GM18505 (cell line): Measurements from ENCODE around the gene DOCK7.

ENCODE experiments used
- ATAC-seq: cut with Tn5 transposase; IDR thresholded peaks from one replicate; pipeline ENCODE4 v1.9.1; 2021; ENCODE audit not compliant: unreplicated experiment
- POLR2A ChIP-seq: IDR thresholded peaks from 4 replicates; pipeline ENCODE4 v1.6.1; 2011; ENCODE audit warnings: borderline replicate concordance; ENCODE audit not compliant: insufficient read depth, insufficient read length; ENCODE audit errors: extremely low read depth

DOCK7 gene

GRCh38 chr1:62467092-62467491 is 221.1 kb downstream of the DOCK7 start:
- no peak for ATAC-seq
- TF ChIP-seq POLR2A: no peak

GRCh38 chr1:62462370-62462769 is 225.8 kb downstream of the DOCK7 start:
- no peak for ATAC-seq
- no peak for TF ChIP-seq POLR2A

- ATAC-seq: no peak
Measured at GRCh38 chr1:62457955-62458354, 230.2 kb downstream of the DOCK7 start.

GRCh38 chr1:62452951-62453350 is 235.2 kb downstream of the DOCK7 start:
- TF ChIP-seq POLR2A: no peak
- no peak for ATAC-seq

More at GRCh38 chr1:62457955-62458354, 230.2 kb downstream of the DOCK7 start:
- no peak for TF ChIP-seq POLR2A

GRCh38 chr1:62450301-62450700 is 237.9 kb downstream of the DOCK7 start:
- TF ChIP-seq POLR2A: no peak
- ATAC-seq: no peak

GRCh38 chr1:62448221-62448933 is 239.8 kb downstream of the DOCK7 start:
- TF ChIP-seq POLR2A: no peak
- ATAC-seq: no peak

GRCh38 chr1:62444701-62445100 is 243.5 kb downstream of the DOCK7 start:
- ATAC-seq: no peak

GRCh38 chr1:62439652-62440371 is 248.4 kb downstream of the DOCK7 start:
- ATAC-seq: no peak
- TF ChIP-seq POLR2A: no peak

More at GRCh38 chr1:62444701-62445100, 243.5 kb downstream of the DOCK7 start:
- TF ChIP-seq POLR2A: no peak

- TF ChIP-seq POLR2A: no peak
- ATAC-seq: no peak
Measured at GRCh38 chr1:62438163-62438562, 250.0 kb downstream of the DOCK7 start.

- TF ChIP-seq POLR2A: no peak
- peak; percentile 2 for ATAC-seq
Measured at GRCh38 chr1:62437273-62437940, 250.8 kb downstream of the DOCK7 start.

GRCh38 chr1:62436466-62437272 is 251.5 kb downstream of the DOCK7 start, which contains the start of gene USP1:
USP1 (plus strand) TSS chr1:62437049; CDS start chr1:62439868, 2,819 bp downstream.
- peak; percentile 66 for ATAC-seq
- TF ChIP-seq POLR2A: peak; percentile 84

- peak; percentile 94 for TF ChIP-seq POLR2A
Measured at GRCh38 chr1:62436039-62436465, 252.1 kb downstream of the DOCK7 start.

More at GRCh38 chr1:62436039-62436465, 252.1 kb downstream of the DOCK7 start:
- ATAC-seq: peak; percentile 70
